Erythroblast (primary cell): ENCODE measurements around the gene NCOA5.

Source experiments
- DNase-seq, 2 experiments: peaks; one replicate each; lab custom pipeline; 2025; lab: John Stamatoyannopoulos, UW
- GATA1 ChIP-seq: IDR thresholded peaks from 2 replicates; pipeline ENCODE4 v1.6.1; 2011; ENCODE audit warnings: low read depth, mild to moderate bottlenecking, control low read depth, low read length, moderate library complexity
- POLR2A ChIP-seq: IDR thresholded peaks from 2 replicates; pipeline ENCODE4 v1.6.1; 2011; ENCODE audit warnings: mild to moderate bottlenecking, low read length

The NCOA5 gene

DNA sequence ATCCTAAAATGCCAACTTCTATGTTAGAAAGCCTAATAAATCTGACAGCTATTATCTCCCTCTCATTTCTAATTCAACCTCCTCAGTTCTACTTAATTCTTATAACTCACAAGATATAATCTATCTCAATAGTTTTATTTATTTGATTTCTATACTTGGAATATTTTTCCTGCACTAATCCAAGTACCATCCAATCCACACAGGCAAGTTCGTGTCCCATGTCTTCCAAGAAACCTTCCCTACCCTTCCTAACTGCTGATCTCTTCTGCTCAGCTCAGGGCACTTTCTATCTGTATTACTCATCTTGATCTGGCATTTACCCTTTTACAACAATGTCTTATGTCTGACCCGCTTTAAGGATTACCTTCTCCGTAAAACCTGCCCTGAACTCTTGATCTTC is 18.2 kb downstream of the NCOA5 start:
- TF ChIP-seq POLR2A (no peak), GATA1 (no peak)

DNA sequence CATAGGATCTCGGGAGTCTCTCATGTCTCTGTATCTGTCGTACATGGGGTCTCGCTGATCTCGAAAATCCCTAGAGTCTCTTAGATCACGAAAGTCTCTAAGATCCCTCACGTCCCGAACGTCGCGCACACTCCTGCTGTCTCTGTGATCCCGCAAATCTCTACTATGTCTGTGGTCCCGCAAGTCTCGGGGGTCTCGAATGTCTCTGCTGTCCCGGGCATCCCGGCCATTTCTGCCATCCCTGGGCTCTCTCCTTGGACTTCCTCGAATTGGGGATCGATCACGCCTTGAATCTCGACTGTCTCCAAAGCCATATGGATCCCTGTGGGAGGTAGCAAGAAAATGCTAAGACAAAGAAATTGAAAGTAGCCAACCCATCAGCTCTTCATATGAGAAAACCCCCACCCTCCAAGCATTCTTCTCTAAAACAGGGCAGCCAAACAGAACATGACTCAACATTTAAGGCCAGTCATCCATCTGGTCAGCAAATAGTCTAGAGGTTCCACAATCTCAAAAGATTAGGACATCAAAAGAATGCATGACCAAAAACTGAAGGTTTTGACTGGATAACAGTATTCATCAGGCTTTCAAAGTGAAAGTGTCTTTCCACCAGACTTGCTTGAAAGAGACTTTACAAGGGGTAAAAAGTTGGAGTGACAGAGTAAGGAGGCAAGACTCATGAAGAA is 19.4 kb downstream of the NCOA5 start:
- DNase-seq = no peak
- no peak for TF ChIP-seq GATA1
- TF ChIP-seq POLR2A = no peak

More for the DNA sequence above, 18.2 kb downstream of the NCOA5 start:
- no peak for DNase-seq

DNA sequence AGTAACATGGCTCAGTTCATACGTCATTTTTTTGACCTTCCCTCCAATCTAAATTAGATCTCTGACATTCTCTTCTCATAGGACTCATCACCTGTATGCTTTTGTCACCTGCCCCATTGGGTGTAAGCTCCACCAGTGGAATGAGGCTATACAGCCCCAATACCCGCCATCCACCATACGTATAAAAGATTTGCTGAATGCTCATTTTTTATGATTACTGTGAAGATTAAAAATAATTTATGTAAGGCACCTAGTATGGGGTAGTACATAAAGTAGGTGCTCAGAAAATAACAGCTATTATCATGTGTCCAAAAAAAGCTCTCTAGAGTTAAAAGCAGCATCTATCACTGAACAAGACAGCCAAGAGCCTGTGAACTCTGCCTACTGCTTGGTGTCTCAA is 24.1 kb downstream of the NCOA5 start:
- DNase-seq = no peak
- no peak for TF ChIP-seq GATA1
- no peak for TF ChIP-seq POLR2A

DNA sequence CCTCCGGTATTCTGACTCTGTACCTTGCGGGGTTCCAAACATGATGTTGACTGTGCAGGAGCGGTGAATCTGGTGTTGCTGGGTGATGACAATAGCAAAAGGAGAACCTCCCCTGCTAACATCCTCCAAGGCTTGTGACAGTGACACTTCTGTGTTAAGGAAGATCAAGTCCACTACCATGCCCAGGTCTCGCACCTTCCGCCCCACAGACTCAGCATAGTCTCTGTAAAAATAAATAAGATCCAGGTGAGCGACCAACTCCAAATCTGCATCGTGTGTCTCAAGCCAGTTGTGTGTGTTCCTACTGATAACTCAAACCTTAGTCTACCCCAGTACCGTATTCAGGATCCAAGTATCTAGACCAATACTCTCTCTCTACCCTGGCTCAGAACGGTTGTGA is 24.8 kb downstream of the NCOA5 start:
- DNase-seq = no peak
- no peak for TF ChIP-seq POLR2A
- no peak for TF ChIP-seq GATA1

DNA sequence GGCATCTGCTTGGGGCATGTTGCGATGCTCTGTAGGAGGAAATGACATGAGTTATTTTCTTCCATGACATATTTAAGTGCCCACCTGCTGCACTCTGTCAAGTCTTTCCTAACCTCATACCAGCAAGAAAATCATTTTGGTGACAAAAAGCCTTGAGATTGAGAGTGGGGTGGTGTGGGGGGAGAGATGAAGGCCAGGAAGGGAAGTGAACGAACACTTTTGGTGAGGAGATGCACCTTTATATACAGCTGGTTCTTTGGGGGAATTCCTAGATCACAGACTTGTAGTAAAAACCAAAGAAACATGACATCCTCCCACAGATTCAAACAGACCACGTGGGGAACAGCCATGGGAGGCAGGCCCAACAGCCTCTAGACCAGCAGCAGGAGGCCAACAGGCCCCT is 26.1 kb downstream of the NCOA5 start:
- DNase-seq = no peak

DNA sequence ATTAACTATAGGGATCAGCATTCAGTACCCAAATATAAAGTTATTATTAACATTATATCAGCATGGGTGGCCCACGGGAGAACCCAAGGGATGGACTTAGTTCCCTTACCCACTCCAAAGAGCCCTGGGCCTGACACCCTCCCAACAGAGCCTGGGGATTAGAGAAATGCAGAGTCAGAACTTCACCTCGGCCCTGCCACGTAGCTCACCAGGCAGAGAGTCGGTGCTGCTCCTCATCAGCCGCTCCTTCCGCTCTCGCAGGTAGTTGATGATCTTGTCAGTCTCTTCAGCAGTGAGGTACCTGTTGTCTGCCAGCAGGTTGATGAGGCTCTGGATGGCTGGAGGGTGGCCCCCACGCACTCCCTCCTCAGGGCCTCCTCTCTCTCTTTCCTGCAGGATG is 26.6 kb downstream of the NCOA5 start:
- TF ChIP-seq GATA1 (no peak), POLR2A (no peak)

More for the DNA sequence above, 26.1 kb downstream of the NCOA5 start:
- TF ChIP-seq POLR2A = no peak
- TF ChIP-seq GATA1 = no peak

DNA sequence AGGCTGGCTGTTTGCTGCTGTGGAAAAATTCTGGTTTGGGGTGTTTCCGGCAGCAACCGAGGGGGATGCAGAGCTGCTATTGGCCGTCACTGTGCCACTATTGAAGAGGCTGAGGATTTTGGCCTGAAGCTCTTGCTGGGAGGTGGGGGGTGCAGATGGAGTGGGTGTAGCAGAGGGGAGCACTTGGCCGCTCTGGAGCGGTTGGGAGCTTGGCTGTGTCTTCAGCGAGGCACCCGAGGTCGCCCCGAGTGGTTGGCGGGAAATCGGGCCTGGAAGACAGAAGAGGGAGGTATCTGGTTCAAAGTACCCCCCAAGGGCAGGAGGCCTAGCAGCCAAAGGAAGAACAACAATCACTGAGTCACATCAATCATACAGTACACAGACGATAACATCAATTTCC is 27.1 kb downstream of the NCOA5 start:
- no peak for DNase-seq
- TF ChIP-seq GATA1 (no peak), POLR2A (no peak)

More for the DNA sequence above, 26.6 kb downstream of the NCOA5 start:
- DNase-seq = no peak

DNA sequence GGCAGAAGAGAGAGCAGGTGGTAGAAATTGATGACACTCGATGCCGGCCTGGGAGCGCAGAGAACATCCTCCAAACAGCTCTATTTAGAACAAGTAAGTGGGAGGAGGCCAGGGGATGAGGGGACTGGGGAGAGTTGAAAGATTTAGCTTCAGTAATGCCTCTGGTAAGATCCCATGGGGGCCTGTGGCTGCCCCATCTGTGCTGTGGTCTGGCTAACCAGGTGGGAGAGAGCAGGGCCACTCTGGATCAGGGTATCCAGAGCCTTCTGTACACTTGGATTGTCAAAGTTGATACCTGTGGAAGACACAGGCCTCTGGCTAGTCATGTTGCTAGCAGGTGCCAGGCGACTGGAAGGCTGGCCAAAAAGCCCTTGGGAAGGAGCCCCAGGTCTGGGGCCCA is 27.6 kb downstream of the NCOA5 start:
- no peak for TF ChIP-seq GATA1
- TF ChIP-seq POLR2A = no peak
- DNase-seq = no peak

DNA sequence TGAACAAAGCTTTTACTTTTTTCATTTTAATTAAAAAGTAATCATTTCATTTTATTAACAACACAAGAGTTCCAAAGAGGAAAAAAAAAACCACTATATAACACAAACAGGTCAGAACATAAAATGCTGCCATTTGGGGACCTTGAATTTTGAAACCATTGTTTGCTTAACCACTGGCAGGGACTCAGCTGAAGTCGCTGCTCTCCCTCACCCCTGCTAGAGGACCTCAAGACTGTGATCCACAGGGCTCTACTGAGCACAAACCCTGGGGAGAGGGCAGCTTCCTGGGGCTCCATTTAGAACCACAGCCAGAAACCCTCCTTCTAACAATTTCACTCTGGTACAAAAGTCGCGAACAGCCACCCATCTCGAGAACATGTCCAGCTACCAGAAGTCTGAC is 28.8 kb downstream of the NCOA5 start:
- no peak for DNase-seq
- no peak for TF ChIP-seq POLR2A
- no peak for TF ChIP-seq GATA1

DNA sequence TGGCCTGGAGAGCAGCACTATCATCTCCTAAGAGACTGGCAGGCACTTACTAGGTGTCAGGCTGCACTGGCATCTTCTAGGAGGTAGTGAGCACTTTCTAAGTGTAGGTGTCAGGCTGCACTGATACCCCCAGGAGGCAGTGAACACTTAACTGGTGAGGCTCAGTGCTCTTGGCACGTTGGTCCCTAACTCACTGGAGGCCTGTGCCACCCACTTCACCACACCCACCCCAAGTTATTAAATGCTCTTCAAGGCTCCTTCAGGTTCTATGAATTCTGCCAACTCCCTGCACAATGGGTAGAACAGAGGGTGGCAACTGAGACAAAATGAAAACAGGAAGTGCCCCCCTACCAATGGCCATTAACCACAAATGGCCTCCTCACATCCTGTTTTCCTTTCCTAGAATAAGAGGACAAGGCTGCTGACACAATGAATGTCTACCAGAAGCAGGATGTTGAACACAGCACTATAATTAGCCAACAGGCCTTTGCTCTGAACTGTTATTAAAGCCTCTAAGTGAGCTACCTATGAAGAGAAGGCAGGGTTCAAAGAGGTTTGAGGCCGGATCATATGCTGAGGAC is 29.4 kb downstream of the NCOA5 start:
- DNase-seq = no peak
- TF ChIP-seq POLR2A (no peak), GATA1 (no peak)

DNA sequence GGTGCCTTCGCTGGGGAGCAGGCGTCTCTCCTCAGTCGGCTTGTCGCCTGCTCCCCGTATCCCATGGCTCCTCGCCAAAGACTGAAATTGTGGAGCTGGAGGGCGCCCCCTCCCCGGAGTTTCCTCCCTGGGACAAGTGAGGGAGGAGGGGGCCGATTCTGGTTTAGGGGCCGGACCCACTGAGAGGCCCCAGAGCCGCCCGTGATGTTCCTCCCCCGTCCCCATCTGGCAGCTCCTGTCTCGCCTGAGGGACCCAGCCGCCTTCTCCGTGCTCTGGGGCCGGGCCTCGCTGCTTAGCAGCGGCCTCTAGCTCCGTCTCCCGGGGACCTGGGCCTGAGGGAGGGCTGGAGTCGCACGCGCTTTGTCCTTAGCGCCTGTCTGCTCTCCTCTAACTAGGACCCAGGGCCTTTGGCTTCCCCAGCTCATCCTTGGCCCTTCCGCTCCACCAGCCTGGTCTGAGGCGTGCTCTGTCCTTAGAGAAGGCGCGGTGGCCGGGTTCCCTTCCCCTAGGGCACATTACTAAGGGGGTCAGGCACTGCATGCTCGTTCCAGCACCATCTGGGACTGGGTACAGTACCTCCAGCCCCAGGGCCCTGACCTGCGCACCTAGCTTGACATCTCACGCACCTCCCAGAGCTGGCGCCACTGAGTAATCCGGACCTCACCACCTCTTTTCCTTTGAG is 31.0 kb downstream of the NCOA5 start:
- TF ChIP-seq GATA1 = no peak
- TF ChIP-seq POLR2A = no peak
- no peak for DNase-seq

DNA sequence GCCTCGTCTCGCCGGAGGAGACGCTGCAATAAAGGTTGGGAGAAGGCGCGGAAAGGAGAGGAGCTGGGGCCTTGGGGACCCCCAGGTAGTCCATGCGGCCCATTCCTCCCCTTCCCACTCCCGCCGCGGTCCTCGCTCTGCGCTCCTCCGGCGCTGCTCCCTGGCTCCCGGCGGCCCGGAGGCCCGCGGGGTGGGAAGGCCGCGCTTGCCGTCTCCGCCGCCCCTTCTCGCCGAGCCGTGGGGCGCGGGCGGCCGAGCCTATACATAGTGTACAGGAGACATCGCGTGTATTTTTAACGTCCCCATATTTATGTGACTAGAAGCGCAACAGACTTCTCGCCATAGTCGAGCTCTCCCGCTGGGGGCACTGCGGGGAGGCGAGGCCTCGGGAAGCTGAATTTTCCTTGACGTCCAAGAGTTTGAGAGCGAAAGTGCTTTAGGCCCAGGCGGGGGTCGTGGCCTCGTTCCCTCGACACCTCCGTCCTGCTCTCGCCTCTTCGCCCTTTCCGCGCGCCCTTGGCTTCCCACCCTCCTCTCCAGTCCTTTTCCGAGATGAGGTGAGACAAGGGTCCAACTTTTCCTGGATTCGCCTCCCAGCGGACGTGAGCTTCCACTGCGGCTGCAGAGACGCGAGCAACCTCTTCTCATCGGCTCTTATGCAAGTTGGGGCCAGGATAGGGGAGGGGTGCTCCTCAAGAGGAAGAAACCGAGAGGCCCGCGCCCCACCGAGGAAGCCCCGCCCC is 31.7 kb downstream of the NCOA5 start:
- DNase-seq = peak; percentile 38 to 43

DNA sequence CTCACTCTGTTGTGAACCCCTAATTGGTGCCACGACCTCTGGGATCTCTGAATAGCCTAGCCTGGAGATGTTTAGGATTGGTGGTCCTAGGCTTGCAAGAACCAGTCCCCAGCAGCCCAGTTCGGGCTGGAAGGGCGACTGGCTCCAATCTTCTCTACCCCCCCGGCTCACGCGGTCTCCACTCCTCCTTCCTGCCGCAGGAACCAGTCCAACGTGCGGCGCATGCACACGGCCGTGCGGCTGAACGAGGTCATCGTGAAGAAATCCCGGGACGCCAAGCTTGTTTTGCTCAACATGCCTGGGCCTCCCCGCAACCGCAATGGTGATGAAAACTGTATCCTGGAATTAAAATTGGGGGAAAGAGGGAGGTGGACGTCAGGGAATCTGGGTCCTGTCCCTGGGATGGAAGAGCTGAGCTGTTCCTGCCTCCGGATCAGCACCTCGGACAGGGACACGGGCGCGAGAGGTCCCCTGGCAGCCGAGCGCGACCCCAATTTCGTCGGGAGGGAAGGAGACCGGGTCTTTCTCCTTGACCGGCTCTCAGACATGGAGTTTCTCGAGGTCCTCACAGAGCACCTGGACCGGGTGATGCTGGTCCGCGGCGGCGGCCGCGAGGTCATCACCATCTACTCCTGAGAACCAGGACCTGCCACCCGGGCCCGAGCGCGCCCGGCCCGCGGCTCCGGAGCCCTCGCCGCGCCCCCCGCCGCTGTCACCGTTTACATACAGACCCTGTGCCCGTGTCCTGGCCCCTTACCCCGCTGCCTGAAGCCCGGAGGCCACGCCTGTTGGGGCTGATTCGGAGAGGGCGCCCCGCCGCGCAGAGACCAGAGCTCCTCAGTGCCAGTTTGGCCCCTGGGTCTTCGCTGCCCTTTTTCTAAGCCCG is 32.5 kb downstream of the NCOA5 start:
- peak; percentile 19 to 37 for DNase-seq
- TF ChIP-seq GATA1 = no peak
- TF ChIP-seq POLR2A = no peak

More for the DNA sequence above, 31.7 kb downstream of the NCOA5 start:
- TF ChIP-seq GATA1 (no peak), POLR2A (no peak)
